SK-N-SH treated with all-trans-retinoic acid at 6 μM for 48 hours (cell line): ENCODE data around the gene ZNF254.

ENCODE experiments used
- ARNTL ChIP-seq: fragments of 450-650 bp; formaldehyde crosslinking; IDR thresholded peaks from 2 replicates; pipeline ENCODE4 v1.5.0; 2020; ENCODE audit warnings: low read depth, mild to moderate bottlenecking, moderate library complexity, borderline replicate concordance
- CREB5 ChIP-seq: fragments of 250-450 bp; sonication (Bioruptor Pico); IDR thresholded peaks from 2 replicates; pipeline ENCODE4 v1.5.1; 2020; ENCODE audit warnings: low read depth, mild to moderate bottlenecking, moderate library complexity
- CSDC2 ChIP-seq: fragments of 250-450 bp; sonication (Bioruptor Pico); IDR thresholded peaks from 2 replicates; pipeline ENCODE4 v1.5.0; 2020; ENCODE audit warnings: mild to moderate bottlenecking, moderate library complexity
- GLIS3 ChIP-seq: fragments of 250-450 bp; sonication (Bioruptor Pico); IDR thresholded peaks from 2 replicates; pipeline ENCODE4 v1.5.0; 2020; ENCODE audit warnings: mild to moderate bottlenecking, moderate library complexity
- OSR1 ChIP-seq: fragments of 250-450 bp; sonication (Bioruptor Pico); IDR thresholded peaks from 2 replicates; pipeline ENCODE4 v1.8.0; 2022; ENCODE audit warnings: moderate library complexity, mild to moderate bottlenecking, inconsistent platforms
- PATZ1 ChIP-seq: fragments of 250-450 bp; sonication (Bioruptor Pico); IDR thresholded peaks from 2 replicates; pipeline ENCODE4 v1.8.0; 2020; ENCODE audit warnings: mild to moderate bottlenecking, moderate library complexity, borderline replicate concordance
- POU6F1 ChIP-seq: fragments of 250-450 bp; sonication (Bioruptor Pico); IDR thresholded peaks from 2 replicates; pipeline ENCODE4 v1.8.0; 2021; ENCODE audit warnings: low read depth, mild to moderate bottlenecking, moderate library complexity, borderline replicate concordance
- PPARA ChIP-seq: fragments of 250-450 bp; sonication (Bioruptor Pico); IDR thresholded peaks from 2 replicates; pipeline ENCODE4 v1.5.0; 2020; ENCODE audit warnings: mild to moderate bottlenecking, borderline replicate concordance
- TOX ChIP-seq: fragments of 250-450 bp; sonication (Bioruptor Pico); IDR thresholded peaks from 2 replicates; pipeline ENCODE4 v1.8.0; 2021; ENCODE audit warnings: mild to moderate bottlenecking, moderate library complexity, borderline replicate concordance
- ZC3H10 ChIP-seq: fragments of 250-450 bp; sonication (Bioruptor Pico); IDR thresholded peaks from 2 replicates; pipeline ENCODE4 v1.5.1; 2021; ENCODE audit warnings: mild to moderate bottlenecking, moderate library complexity
- ZFP3 ChIP-seq: fragments of 250-450 bp; sonication (Bioruptor Pico); IDR thresholded peaks from 2 replicates; pipeline ENCODE4 v1.5.0; 2020; ENCODE audit warnings: mild to moderate bottlenecking, moderate library complexity
- ZFP30 ChIP-seq: fragments of 450-650 bp; formaldehyde crosslinking; IDR thresholded peaks from 2 replicates; pipeline ENCODE4 v1.5.0; 2022; ENCODE audit warnings: mild to moderate bottlenecking, moderate library complexity
- ZNF70 ChIP-seq: fragments of 450-650 bp; formaldehyde crosslinking; IDR thresholded peaks from 2 replicates; pipeline ENCODE4 v1.5.0; 2020; ENCODE audit warnings: mild to moderate bottlenecking, moderate library complexity
- ZNF8 ChIP-seq: fragments of 450-650 bp; formaldehyde crosslinking; IDR thresholded peaks from 2 replicates; pipeline ENCODE4 v1.5.0; 2020; ENCODE audit warnings: mild to moderate bottlenecking, moderate library complexity

- TF ChIP-seq PATZ1, result no peak
- TF ChIP-seq PPARA (CRISPR knock-in tag), result no peak
- TF ChIP-seq GLIS3, result no peak
- no peak for TF ChIP-seq OSR1
- TF ChIP-seq ZNF70 (CRISPR knock-in tag), result no peak
- no peak for TF ChIP-seq ZNF8 (CRISPR knock-in tag)
- TF ChIP-seq ARNTL (CRISPR knock-in tag), result no peak
- no peak for TF ChIP-seq TOX
- TF ChIP-seq ZFP3 (CRISPR knock-in tag), result no peak
- no peak for TF ChIP-seq CREB5 (CRISPR knock-in tag)
- no peak for TF ChIP-seq ZC3H10
- TF ChIP-seq ZFP30, result no peak
- TF ChIP-seq CSDC2 (CRISPR knock-in tag), result no peak
- TF ChIP-seq POU6F1 (CRISPR knock-in tag), result no peak
These were observed 23.7 kb upstream of the ZNF254 start for GRCh38 chr19:24063295-24063694.
